ENCODE results near the gene CYP2R1. TPM values are rescaled to one million over a fixed set of nuclear protein-coding genes. Genes with fewer than 3 reads are reported as not detected.
"Not testable (repeated sequence)": the region's sequence is repeated elsewhere in the genome, so short reads cannot be mapped to it uniquely, and the experiment has no call there.

Gene CYP2R1
- total and polyA plus RNA-seq, 2 of the 8 experiments (the other 6 are each of a cell fraction or from before 2014, with no cell fraction given), result 8.3 to 12.9 TPM

DNA sequence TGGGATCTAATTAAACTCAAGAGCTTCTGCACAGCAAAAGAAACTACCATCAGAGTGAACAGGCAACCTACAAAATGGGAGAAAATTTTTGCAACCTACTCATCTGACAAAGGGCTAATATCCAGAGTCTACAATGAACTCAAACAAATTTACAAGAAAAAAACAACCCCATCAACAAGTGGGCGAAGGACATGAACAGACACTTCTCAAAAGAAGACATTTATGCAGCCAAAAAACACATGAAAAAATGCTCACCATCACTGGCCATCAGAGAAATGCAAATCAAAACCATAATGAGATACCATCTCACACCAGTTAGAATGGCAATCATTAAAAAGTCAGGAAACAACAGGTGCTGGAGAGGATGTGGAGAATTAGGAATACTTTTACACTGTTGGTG, 8.3 kb downstream of the CYP2R1 start:
- H4K91ac ChIP-seq (replicated peaks; ENCODE audit: insufficient read length, low read length); H4K8ac ChIP-seq (ENCODE audit: extremely low read depth, insufficient read depth, low read length); H3K9ac ChIP-seq (replicated peaks in 1 of 4; ENCODE audit: extremely low read depth in 1 of 4, low read depth in 3 of 4, low read length in 3 of 4); H3K56ac ChIP-seq (replicated peaks; ENCODE audit: insufficient read length, low read depth, low read length); H4K20me1 ChIP-seq (replicated peaks in 1 of 2; ENCODE audit: control insufficient read depth in 1 of 2, insufficient read depth in 2 of 2, low read length in 2 of 2); H3K4ac ChIP-seq (replicated peaks; ENCODE audit: insufficient read length, low read depth, low read length); H2AK5ac ChIP-seq (ENCODE audit: low read depth, low read length); H2BK120ac ChIP-seq (replicated peaks; ENCODE audit: low read depth, low read length); H2BK20ac ChIP-seq (ENCODE audit: low read length); H3K4me2 ChIP-seq (ENCODE audit: insufficient read depth in 1 of 2, low read depth in 2 of 2, low read length in 2 of 2); H3K36me3 ChIP-seq (ENCODE audit: control insufficient read depth in 2 of 4, insufficient read depth in 4 of 4, low read length in 3 of 4); H3K4me3 ChIP-seq (ENCODE audit: extremely low read depth in 1 of 4, insufficient read depth in 2 of 4, low read depth in 3 of 4, low read length in 4 of 4); H4K5ac ChIP-seq (ENCODE audit: insufficient read length, low read depth, low read length); CTCF ChIA-PET (ENCODE audit: partially characterized antibody); H3K79me1 ChIP-seq (ENCODE audit: low read depth, low read length); H3K27ac ChIP-seq (ENCODE audit: low read depth, low read length); DNase-seq (ENCODE audit: low read depth in 1 of 2, low spot score in 2 of 2); POLR2A ChIA-PET (ENCODE audit: partially characterized antibody); H3K4me1 ChIP-seq (replicated peaks in 1 of 4; ENCODE audit: control insufficient read depth in 3 of 4, insufficient read depth in 4 of 4, low read length in 3 of 4); H3K27me3 ChIP-seq (replicated peaks in 1 of 4; ENCODE audit: control insufficient read depth in 3 of 4, extremely low read depth in 1 of 4, insufficient read depth in 3 of 4, low read length in 3 of 4); H3K23ac ChIP-seq (ENCODE audit: insufficient read length); FAIRE-seq; H2AFZ ChIP-seq (ENCODE audit: low read length); H3K18ac ChIP-seq (ENCODE audit: extremely low read depth, low read length); H2BK5ac ChIP-seq (ENCODE audit: low read depth, low read length); H3K9me3 ChIP-seq (ENCODE audit: insufficient read depth in 2 of 2, low read depth in 1 of 2, low read length in 1 of 2); H2BK12ac ChIP-seq (ENCODE audit: low read depth, low read length); H3K23me2 ChIP-seq (ENCODE audit: low read depth, low read length); H3K79me2 ChIP-seq (ENCODE audit: control insufficient read depth in 1 of 2, insufficient read depth in 2 of 2, low read length in 2 of 2); H3K14ac ChIP-seq (ENCODE audit: insufficient read length); H2BK15ac ChIP-seq (ENCODE audit: low read length): not testable (repeated sequence)
- 100% methylated on average over 1 of the region's 1 CpG; no CpG with 5 or more reads in 1 of the 2 experiments for WGBS, 2 experiments (ENCODE audit: extremely low coverage in 1 of 2, insufficient coverage in 1 of 2, insufficient read length in 1 of 2, insufficient replicate concordance in 2 of 2, low coverage in 1 of 2, low lambda C conversion rate in 2 of 2, missing lambda C conversion rate in 1 of 2)
